IMR-90 (cell line): Measurements from ENCODE around the gene CRTAC1. TPM values are rescaled to one million over a fixed set of nuclear protein-coding genes. Genes with fewer than 3 reads are reported as not detected.

ENCODE experiments used
- ATAC-seq: fragments of 200-7000 bp; cut with Tn5 transposase; 2 replicates; pipeline ENCODE4 v1.9.1; 2020; ENCODE audit warnings: low read depth, mild to moderate bottlenecking, moderate library complexity
- BruUV-seq: library from RNA; stranded (reverse); fragments of 400-500 nt; replicated peaks from 2 replicates; lab custom pipeline; 2021; lab: Mats Ljungman, UMichigan
- CTCF ChIA-PET: fragments of 300-600 bp; formaldehyde crosslinking; extraction: SDS; loops from one replicate; lab custom pipeline; 2021; ENCODE audit warnings: antibody characterized with exemption; lab: Yijun Ruan, JAX
- POLR2A ChIA-PET: fragments of 300-600 bp; sonication (Branson Sonifier 250); formaldehyde crosslinking; loops from one replicate; lab custom pipeline; 2022; ENCODE audit warnings: antibody characterized with exemption; ENCODE audit not compliant: unreplicated experiment; lab: Charles Lee
- DNase-seq: peaks from one replicate; pipeline ENCODE4 v3.0.0; 2013
- H2AFZ ChIP-seq: replicated peaks from 2 replicates; pipeline ENCODE3; 2013; ENCODE audit warnings: low read length, mild to moderate bottlenecking; ENCODE audit not compliant: poor library complexity
- H2AK5ac ChIP-seq: 2 replicates; pipeline ENCODE4 v1.6.1; 2013; ENCODE audit warnings: low read depth, low read length, inconsistent platforms
- H2AK9ac ChIP-seq: replicated peaks from 2 replicates; pipeline ENCODE3; 2013; ENCODE audit warnings: mild to moderate bottlenecking, low read depth, low read length, moderate library complexity; ENCODE audit not compliant: poor library complexity
- H2BK120ac ChIP-seq: 2 replicates; pipeline ENCODE4 v1.6.1; 2013; ENCODE audit warnings: low read depth, low read length, inconsistent platforms
- H2BK15ac ChIP-seq: 3 replicates; pipeline ENCODE4 v1.6.1; 2013; ENCODE audit warnings: low read depth, low read length, inconsistent platforms
- H2BK20ac ChIP-seq: 2 replicates; pipeline ENCODE4 v1.6.1; 2013; ENCODE audit warnings: low read depth, mild to moderate bottlenecking, inconsistent platforms, low read length, moderate library complexity
- H2BK5ac ChIP-seq: 2 replicates; pipeline ENCODE4 v1.6.1; 2013; ENCODE audit warnings: mild to moderate bottlenecking, low read depth, low read length, inconsistent platforms; ENCODE audit not compliant: poor library complexity, severe bottlenecking
- H3K14ac ChIP-seq: replicated peaks from 2 replicates; pipeline ENCODE4 v1.6.1; 2013; ENCODE audit warnings: low read depth, low read length, inconsistent platforms
- H3K18ac ChIP-seq: 2 replicates; pipeline ENCODE4 v1.6.1; 2013; ENCODE audit warnings: low read depth, low read length, control low read depth
- H3K23ac ChIP-seq: 2 replicates; pipeline ENCODE4 v1.6.1; 2013; ENCODE audit warnings: low read depth, low read length, inconsistent platforms
- H3K27ac ChIP-seq: 2 replicates; pipeline ENCODE4 v1.5.1; 2013; ENCODE audit warnings: mild to moderate bottlenecking, control low read depth, low read length; ENCODE audit not compliant: insufficient read depth
- H3K27me3 ChIP-seq: 2 replicates; pipeline ENCODE4 v1.6.1; 2013; ENCODE audit warnings: low read length; ENCODE audit not compliant: control insufficient read depth, insufficient read depth
- H3K36me3 ChIP-seq: 2 replicates; pipeline ENCODE4 v1.6.1; 2013; ENCODE audit warnings: low read length, mixed read lengths; ENCODE audit not compliant: control insufficient read depth, insufficient read depth
- H3K4ac ChIP-seq: 2 replicates; pipeline ENCODE4 v1.6.1; 2013; ENCODE audit warnings: low read depth, low read length, inconsistent platforms
- H3K4me1 ChIP-seq: 2 replicates; pipeline ENCODE4 v1.6.1; 2013; ENCODE audit warnings: low read length, mixed read lengths; ENCODE audit not compliant: control insufficient read depth, insufficient read depth
- H3K4me2 ChIP-seq: 2 replicates; pipeline ENCODE4 v1.6.1; 2013; ENCODE audit warnings: low read depth, mild to moderate bottlenecking, control low read depth, low read length, moderate library complexity
- H3K4me3 ChIP-seq: 2 replicates; pipeline ENCODE4 v1.5.1; 2013; ENCODE audit warnings: low read depth, mild to moderate bottlenecking, control low read depth, low read length, moderate library complexity; ENCODE audit not compliant: insufficient read depth
- H3K56ac ChIP-seq: 2 replicates; pipeline ENCODE4 v1.6.1; 2013; ENCODE audit warnings: low read length, inconsistent platforms; ENCODE audit not compliant: insufficient read depth; ENCODE audit errors: extremely low read depth
- H3K79me1 ChIP-seq, 2 experiments: 2 replicates each; pipeline ENCODE4 v1.6.1; 2013; ENCODE audit warnings: low read length in 2 of 2, inconsistent platforms in 1 of 2, low read depth in 1 of 2
- H3K9ac ChIP-seq: 2 replicates; pipeline ENCODE4 v1.6.1; 2013; ENCODE audit warnings: low read depth, low read length, control low read depth
- H3K9me1 ChIP-seq: 2 replicates; pipeline ENCODE4 v1.6.1; 2013; ENCODE audit warnings: low read length, inconsistent platforms; ENCODE audit not compliant: insufficient read depth
- H3K9me3 ChIP-seq: 2 replicates; pipeline ENCODE4 v1.6.1; 2013; ENCODE audit warnings: low read length; ENCODE audit not compliant: control insufficient read depth, insufficient read depth
- H4K20me1 ChIP-seq: 2 replicates; pipeline ENCODE4 v1.6.1; 2013; ENCODE audit warnings: low read length, inconsistent platforms; ENCODE audit not compliant: insufficient read depth
- H4K5ac ChIP-seq: 2 replicates; pipeline ENCODE4 v1.6.1; 2013; ENCODE audit warnings: mild to moderate bottlenecking, low read depth, low read length, control low read depth
- H4K8ac ChIP-seq, 2 experiments: 2 replicates each; pipeline ENCODE4 v1.6.1; 2013; ENCODE audit warnings: low read depth in 2 of 2, low read length in 2 of 2, control low read depth in 1 of 2, inconsistent platforms in 1 of 2
- H4K91ac ChIP-seq: 2 replicates; pipeline ENCODE4 v1.6.1; 2013; ENCODE audit warnings: low read depth, low read length, inconsistent platforms; ENCODE audit not compliant: insufficient read depth
- BHLHE40 ChIP-seq: fragments of 150-350 bp; IDR thresholded peaks from 2 replicates; pipeline ENCODE4 v1.6.1; 2016; ENCODE audit warnings: mild to moderate bottlenecking, low read depth, low read length
- CEBPB ChIP-seq: IDR thresholded peaks from 2 replicates; pipeline ENCODE4 v1.6.1; 2012; ENCODE audit warnings: low read depth, low read length, improper control_type of control experiment
- FOS ChIP-seq: fragments of 150-350 bp; IDR thresholded peaks from 2 replicates; pipeline ENCODE4 v1.6.1; 2016; ENCODE audit warnings: low read depth, low read length
- MAFK ChIP-seq: IDR thresholded peaks from 2 replicates; pipeline ENCODE4 v1.6.1; 2012; ENCODE audit warnings: low read depth, low read length, improper control_type of control experiment
- MAZ ChIP-seq: IDR thresholded peaks from 2 replicates; pipeline ENCODE4 v1.6.1; 2012; ENCODE audit warnings: low read depth, mild to moderate bottlenecking, low read length, improper control_type of control experiment, moderate library complexity, borderline replicate concordance
- MXI1 ChIP-seq: IDR thresholded peaks from 2 replicates; pipeline ENCODE4 v1.6.1; 2012; ENCODE audit warnings: low read depth, mild to moderate bottlenecking, low read length, moderate library complexity, borderline replicate concordance
- POLR2A ChIP-seq: IDR thresholded peaks from 2 replicates; pipeline ENCODE4 v1.6.1; 2012; ENCODE audit warnings: mild to moderate bottlenecking, low read depth, low read length
- RAD21 ChIP-seq: IDR thresholded peaks from 2 replicates; pipeline ENCODE4 v1.6.1; 2012; ENCODE audit warnings: low read length, improper control_type of control experiment
- RFX5 ChIP-seq: IDR thresholded peaks from 2 replicates; pipeline ENCODE4 v1.8.0; 2012; ENCODE audit warnings: low read depth, mild to moderate bottlenecking, low read length, moderate library complexity
- SMC3 ChIP-seq: fragments of 150-350 bp; IDR thresholded peaks from 2 replicates; pipeline ENCODE4 v1.6.1; 2016; ENCODE audit warnings: low read depth, mild to moderate bottlenecking, antibody characterized with exemption, low read length, moderate library complexity
- WGBS, 2 experiments: methylation state at CpG; one replicate each; pipeline versions ENCODE4 v1.1.5 to v1.1.7; 2013; ENCODE audit warnings: missing lambda C conversion rate in 2 of 2; ENCODE audit not compliant: insufficient read length in 1 of 2; ENCODE audit errors: extremely low coverage in 2 of 2; 5-methylcytosine and 5-hydroxymethylcytosine counted together
- dilution Hi-C: fragments of 300-500 bp; cut with HindIII; formaldehyde crosslinking; loops from one replicate; pipeline ENCODE4 v1.14.3; 2018; ENCODE audit warnings: low sequenced_read_pairs; ENCODE audit not compliant: unreplicated experiment
- in situ Hi-C: fragments of 300-500 bp; cut with MboI; formaldehyde crosslinking; loops from 3 replicates; pipeline ENCODE4 v1.14.3; 2019; ENCODE audit warnings: low sequenced_read_pairs, inconsistent platforms, mixed read lengths
- intact Hi-C: fragments of 100-400 bp; cut with micrococcal nuclease; formaldehyde crosslinking; loops from 2 replicates; pipeline ENCODE4 v1.10.0; 2022
- polyA plus RNA-seq, 3 experiments: library from polyadenylated mRNA; depleted of rRNA; stranded (reverse); fragments of >200 nt; gene quantifications; 2 replicates each; pipeline ENCODE4 v1.2.3, GENCODE V29; 2012; ENCODE audit warnings: low replicate concordance in 1 of 3
- total RNA-seq: library from RNA; depleted of rRNA; stranded (reverse); fragments of >200 nt; gene quantifications from 2 replicates; pipeline ENCODE4 v1.2.3, GENCODE V29; 2012
- TF ChIP-seq, protein P1 (sequence below): fragments of 150-350 bp; IDR thresholded peaks from 2 replicates; pipeline ENCODE4 v1.6.1; 2017; ENCODE audit warnings: mild to moderate bottlenecking, antibody characterized with exemption, low read length, low read depth
- TF ChIP-seq, protein P2 (sequence below): conservative IDR thresholded peaks from 2 replicates; pipeline ENCODE4 v1.5.1; 2012; ENCODE audit warnings: mild to moderate bottlenecking, low read depth, low read length, improper control_type of control experiment
- TF ChIP-seq, protein P3 (sequence below): fragments of 150-350 bp; IDR thresholded peaks from 2 replicates; pipeline ENCODE4 v1.6.1; 2016; ENCODE audit warnings: low read depth, mild to moderate bottlenecking, low read length, moderate library complexity, borderline replicate concordance

CRTAC1 gene
- total and polyA plus RNA-seq, 2 of the 4 experiments (the other 2 are of a cell fraction) = not detected

DNA sequence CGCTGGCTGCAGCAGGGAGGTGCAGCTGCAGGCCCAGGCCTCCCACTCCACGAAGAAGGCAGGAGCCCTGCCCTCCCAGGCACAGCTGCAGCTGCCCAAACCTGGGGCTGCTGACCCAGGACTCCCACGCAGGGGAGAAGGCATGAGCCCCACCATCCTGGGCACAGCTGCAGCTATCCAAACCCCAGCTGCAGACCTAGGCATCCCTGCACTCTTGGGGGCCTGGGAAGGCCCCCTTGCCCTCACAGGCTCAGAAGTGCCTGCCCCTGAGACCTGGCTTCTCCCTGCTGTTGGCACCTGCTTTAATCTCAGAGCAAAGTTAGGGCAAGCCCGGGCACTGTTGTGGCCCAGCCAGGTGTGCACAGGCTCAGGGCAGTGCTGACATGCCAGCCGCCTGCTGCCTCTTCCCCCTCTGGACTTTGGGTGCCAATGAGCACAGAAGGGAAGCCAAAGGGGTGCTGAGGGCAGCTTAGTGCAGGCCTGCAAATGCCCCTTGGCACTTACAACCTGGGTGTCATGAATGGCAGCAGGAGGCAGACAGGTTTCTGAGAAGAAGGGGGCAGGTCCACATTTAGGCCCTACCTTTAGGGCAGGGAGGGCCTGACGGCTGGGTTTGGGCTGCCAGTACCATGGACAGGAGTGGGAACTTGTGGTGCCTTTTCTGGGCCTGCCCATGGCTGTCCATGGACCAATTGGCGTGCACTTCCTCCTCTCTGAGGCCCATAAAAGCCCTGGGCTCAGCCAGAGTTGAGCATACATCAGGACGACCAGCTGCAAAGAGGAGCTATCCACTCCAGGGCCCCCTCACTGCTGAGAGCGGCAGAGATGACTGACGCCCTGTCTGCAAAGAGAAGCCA lies 31.1 kb downstream of the CRTAC1 start (continued):
- TF ChIP-seq MXI1 = no peak

DNA sequence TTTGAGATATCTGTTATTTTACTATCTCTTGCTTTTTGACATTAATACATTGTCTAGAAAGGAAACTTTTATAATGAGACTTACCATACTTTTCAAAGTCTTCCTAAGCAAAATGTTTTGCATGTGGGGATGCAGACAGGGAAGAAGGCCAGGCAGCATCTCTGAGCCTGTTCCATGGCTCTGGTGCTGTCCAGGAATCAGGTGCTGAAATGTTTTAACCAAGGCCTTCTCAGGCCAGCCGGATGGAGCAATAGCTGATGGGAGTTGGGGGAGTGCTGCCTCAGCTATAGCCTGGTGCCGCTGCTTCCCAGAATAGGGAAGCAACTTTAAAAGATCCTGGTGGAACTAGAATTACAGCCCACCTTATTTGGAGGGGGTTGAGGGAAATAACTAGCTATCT lies 38.5 kb downstream of the CRTAC1 start:
- ChIA-PET CTCF (no interaction called here), POLR2A (no interaction called here)
- H3K56ac ChIP-seq = no peak overlapping the region
- no peak overlapping the region for H3K23ac ChIP-seq
- no peak overlapping the region for H3K14ac ChIP-seq
- H2BK120ac ChIP-seq = no peak overlapping the region
- no peak overlapping the region for H4K91ac ChIP-seq
- H2BK20ac ChIP-seq = no peak overlapping the region
- no peaks in the 10 kb centered on the region for H3K9me1 ChIP-seq
- H2AFZ ChIP-seq = no peak overlapping the region
- in situ Hi-C loops (no loop called here), dilution Hi-C loops (no loop called here), intact Hi-C loops (no loop called here)
- no CpG with 5 or more reads among the region's 2 CpGs for WGBS, 2 experiments
- no peak overlapping the region for H3K4me3 ChIP-seq
- no peak overlapping the region for H4K5ac ChIP-seq
- H4K8ac ChIP-seq = no peak overlapping the region
- no TSS peak for BruUV-seq
- DNase-seq (peak; percentile 17), ATAC-seq (0 out of 2 replicates have a peak, but pooled peaks have one; percentile 29)
- no peaks in the 10 kb centered on the region for H3K27me3 ChIP-seq
- H2BK5ac ChIP-seq = no peak overlapping the region
- no peaks in the 10 kb centered on the region for H3K9me3 ChIP-seq
- H3K4me2 ChIP-seq = no peak overlapping the region
- no peak overlapping the region for H2BK15ac ChIP-seq
- no peak overlapping the region for H2AK5ac ChIP-seq
- no peak overlapping the region for H2AK9ac ChIP-seq
- no peaks in the 10 kb centered on the region for H4K20me1 ChIP-seq
- H3K79me1 ChIP-seq = no peaks in the 10 kb centered on the region
- no peak overlapping the region for H3K18ac ChIP-seq
- H3K4me1 ChIP-seq = no peaks in the 10 kb centered on the region
- H3K36me3 ChIP-seq = no peaks in the 10 kb centered on the region
- H3K9ac ChIP-seq = no peak overlapping the region
- no peak overlapping the region for H3K27ac ChIP-seq
- no peak overlapping the region for H3K4ac ChIP-seq
- TF ChIP-seq BHLHE40 (no peak), SMC3 (no peak), POLR2A (no peak), CEBPB (no peak), MAFK (no peak), RFX5 (no peak), FOS (no peak), RAD21 (no peak), MAZ (no peak)
- TF ChIP-seq, protein P1, sequence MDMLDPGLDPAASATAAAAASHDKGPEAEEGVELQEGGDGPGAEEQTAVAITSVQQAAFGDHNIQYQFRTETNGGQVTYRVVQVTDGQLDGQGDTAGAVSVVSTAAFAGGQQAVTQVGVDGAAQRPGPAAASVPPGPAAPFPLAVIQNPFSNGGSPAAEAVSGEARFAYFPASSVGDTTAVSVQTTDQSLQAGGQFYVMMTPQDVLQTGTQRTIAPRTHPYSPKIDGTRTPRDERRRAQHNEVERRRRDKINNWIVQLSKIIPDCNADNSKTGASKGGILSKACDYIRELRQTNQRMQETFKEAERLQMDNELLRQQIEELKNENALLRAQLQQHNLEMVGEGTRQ = no peak
- TF ChIP-seq, protein P2, sequence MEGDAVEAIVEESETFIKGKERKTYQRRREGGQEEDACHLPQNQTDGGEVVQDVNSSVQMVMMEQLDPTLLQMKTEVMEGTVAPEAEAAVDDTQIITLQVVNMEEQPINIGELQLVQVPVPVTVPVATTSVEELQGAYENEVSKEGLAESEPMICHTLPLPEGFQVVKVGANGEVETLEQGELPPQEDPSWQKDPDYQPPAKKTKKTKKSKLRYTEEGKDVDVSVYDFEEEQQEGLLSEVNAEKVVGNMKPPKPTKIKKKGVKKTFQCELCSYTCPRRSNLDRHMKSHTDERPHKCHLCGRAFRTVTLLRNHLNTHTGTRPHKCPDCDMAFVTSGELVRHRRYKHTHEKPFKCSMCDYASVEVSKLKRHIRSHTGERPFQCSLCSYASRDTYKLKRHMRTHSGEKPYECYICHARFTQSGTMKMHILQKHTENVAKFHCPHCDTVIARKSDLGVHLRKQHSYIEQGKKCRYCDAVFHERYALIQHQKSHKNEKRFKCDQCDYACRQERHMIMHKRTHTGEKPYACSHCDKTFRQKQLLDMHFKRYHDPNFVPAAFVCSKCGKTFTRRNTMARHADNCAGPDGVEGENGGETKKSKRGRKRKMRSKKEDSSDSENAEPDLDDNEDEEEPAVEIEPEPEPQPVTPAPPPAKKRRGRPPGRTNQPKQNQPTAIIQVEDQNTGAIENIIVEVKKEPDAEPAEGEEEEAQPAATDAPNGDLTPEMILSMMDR = no peak
- TF ChIP-seq, protein P3, sequence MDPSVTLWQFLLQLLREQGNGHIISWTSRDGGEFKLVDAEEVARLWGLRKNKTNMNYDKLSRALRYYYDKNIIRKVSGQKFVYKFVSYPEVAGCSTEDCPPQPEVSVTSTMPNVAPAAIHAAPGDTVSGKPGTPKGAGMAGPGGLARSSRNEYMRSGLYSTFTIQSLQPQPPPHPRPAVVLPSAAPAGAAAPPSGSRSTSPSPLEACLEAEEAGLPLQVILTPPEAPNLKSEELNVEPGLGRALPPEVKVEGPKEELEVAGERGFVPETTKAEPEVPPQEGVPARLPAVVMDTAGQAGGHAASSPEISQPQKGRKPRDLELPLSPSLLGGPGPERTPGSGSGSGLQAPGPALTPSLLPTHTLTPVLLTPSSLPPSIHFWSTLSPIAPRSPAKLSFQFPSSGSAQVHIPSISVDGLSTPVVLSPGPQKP = no peak
